Endothelial cell of umbilical vein (primary cell): ENCODE results near the gene PRM1.

ENCODE experiments used
- JUN ChIP-seq: IDR thresholded peaks from 2 replicates; pipeline ENCODE4 v1.6.1; 2011; ENCODE audit warnings: borderline replicate concordance, low read depth; ENCODE audit not compliant: insufficient read length, insufficient read depth
- POLR2A ChIP-seq: IDR thresholded peaks from 2 replicates; pipeline ENCODE4 v1.6.1; 2012; ENCODE audit warnings: low read depth, mild to moderate bottlenecking, control low read depth, low read length
- TF ChIP-seq, protein P1 (sequence below): IDR thresholded peaks from 2 replicates; pipeline ENCODE4 v1.6.1; 2011; ENCODE audit not compliant: insufficient read depth, insufficient read length
- TF ChIP-seq, protein P2 (sequence below), 2 donors: IDR thresholded peaks; 1 replicate in 1 of 2; 2 replicates in 1 of 2; pipeline ENCODE4 v1.5.1; 2011; ENCODE audit warnings: low read length in 2 of 2, mild to moderate bottlenecking in 2 of 2, moderate library complexity in 2 of 2, control low read depth in 1 of 2, inconsistent platforms in 1 of 2, low read depth in 1 of 2; ENCODE audit not compliant: insufficient read depth in 1 of 2; ENCODE audit errors: extremely low read depth in 1 of 2

DNA sequence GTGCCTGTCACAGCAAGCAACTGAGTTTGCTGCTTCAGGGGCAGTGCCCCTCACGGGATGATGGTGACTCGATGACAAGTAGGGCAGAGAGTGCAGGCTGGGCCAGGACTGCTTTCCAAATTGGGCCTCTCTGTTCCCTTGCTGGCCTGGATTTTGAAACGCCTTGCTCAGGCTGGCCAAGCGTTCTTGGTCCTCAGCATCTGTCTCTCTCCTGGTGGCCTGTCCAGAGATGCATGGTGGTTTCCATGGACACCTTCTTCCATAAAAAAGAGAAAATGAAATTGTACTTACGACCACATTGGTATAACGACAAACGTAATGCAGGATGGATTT is 19.4 kb upstream of the PRM1 start:
- TF ChIP-seq, protein P1, sequence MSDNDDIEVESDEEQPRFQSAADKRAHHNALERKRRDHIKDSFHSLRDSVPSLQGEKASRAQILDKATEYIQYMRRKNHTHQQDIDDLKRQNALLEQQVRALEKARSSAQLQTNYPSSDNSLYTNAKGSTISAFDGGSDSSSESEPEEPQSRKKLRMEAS = no peak
- TF ChIP-seq JUN (no peak), POLR2A (no peak)
- TF ChIP-seq, protein P2, sequence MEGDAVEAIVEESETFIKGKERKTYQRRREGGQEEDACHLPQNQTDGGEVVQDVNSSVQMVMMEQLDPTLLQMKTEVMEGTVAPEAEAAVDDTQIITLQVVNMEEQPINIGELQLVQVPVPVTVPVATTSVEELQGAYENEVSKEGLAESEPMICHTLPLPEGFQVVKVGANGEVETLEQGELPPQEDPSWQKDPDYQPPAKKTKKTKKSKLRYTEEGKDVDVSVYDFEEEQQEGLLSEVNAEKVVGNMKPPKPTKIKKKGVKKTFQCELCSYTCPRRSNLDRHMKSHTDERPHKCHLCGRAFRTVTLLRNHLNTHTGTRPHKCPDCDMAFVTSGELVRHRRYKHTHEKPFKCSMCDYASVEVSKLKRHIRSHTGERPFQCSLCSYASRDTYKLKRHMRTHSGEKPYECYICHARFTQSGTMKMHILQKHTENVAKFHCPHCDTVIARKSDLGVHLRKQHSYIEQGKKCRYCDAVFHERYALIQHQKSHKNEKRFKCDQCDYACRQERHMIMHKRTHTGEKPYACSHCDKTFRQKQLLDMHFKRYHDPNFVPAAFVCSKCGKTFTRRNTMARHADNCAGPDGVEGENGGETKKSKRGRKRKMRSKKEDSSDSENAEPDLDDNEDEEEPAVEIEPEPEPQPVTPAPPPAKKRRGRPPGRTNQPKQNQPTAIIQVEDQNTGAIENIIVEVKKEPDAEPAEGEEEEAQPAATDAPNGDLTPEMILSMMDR (IDR thresholded peaks at IDR 0.05; ENCODE audit: extremely low read depth in 1 of 2, insufficient read depth in 1 of 2, low read depth in 1 of 2, low read length in 2 of 2) = no peak
